Upper lobe of right lung (tissue), 1 donor: ENCODE data around the gene CCNK. TPM values are rescaled to one million over a fixed set of nuclear protein-coding genes. Genes with fewer than 3 reads are reported as not detected.

Source experiments
- ATAC-seq: fragments of 200-7000 bp; cut with Tn5 transposase; one replicate; pipeline ENCODE4 v1.9.1; 2020; ENCODE audit warnings: mild to moderate bottlenecking, moderate library complexity
- DNase-seq: peaks from one replicate; pipeline ENCODE4 v3.0.0-alpha.2; 2020
- H3K27ac ChIP-seq: fragments of 200-600 bp; one replicate; pipeline ENCODE4 v1.8.0; 2022
- H3K27me3 ChIP-seq: fragments of 200-600 bp; one replicate; pipeline ENCODE4 v1.8.0; 2022; ENCODE audit warnings: mild to moderate bottlenecking
- H3K36me3 ChIP-seq: fragments of 200-600 bp; one replicate; pipeline ENCODE4 v1.8.0; 2022
- H3K4me1 ChIP-seq: fragments of 200-600 bp; one replicate; pipeline ENCODE4 v1.8.0; 2022
- H3K4me3 ChIP-seq: fragments of 200-600 bp; one replicate; pipeline ENCODE4 v1.8.0; 2022; ENCODE audit warnings: mild to moderate bottlenecking
- H3K9me3 ChIP-seq: fragments of 200-600 bp; one replicate; pipeline ENCODE4 v1.8.0; 2022
- intact Hi-C: fragments of 100-400 bp; cut with DNase I; formaldehyde crosslinking; loops from one replicate; pipeline ENCODE4 v1.11.0; 2022
- total RNA-seq: library from RNA; stranded (reverse); fragmentation: NEBNext Ultra II Directional; extraction: Animal tissue kit (Norgen Biotek cat#: 25700); gene quantifications from one replicate; pipeline ENCODE4 v1.2.1, GENCODE V29; 2021
- TF ChIP-seq, protein P1 (sequence below): fragments of 200-600 bp; IDR thresholded peaks from one replicate; pipeline ENCODE4 v1.8.0; 2022; ENCODE audit warnings: antibody characterized with exemption
- donor health status: DM: no; HTN: yes; CAD: no; lungs with severe emphysema.

The CCNK gene
- total RNA-seq, 1 donor from 2014 or later = 48.7 TPM

DNA sequence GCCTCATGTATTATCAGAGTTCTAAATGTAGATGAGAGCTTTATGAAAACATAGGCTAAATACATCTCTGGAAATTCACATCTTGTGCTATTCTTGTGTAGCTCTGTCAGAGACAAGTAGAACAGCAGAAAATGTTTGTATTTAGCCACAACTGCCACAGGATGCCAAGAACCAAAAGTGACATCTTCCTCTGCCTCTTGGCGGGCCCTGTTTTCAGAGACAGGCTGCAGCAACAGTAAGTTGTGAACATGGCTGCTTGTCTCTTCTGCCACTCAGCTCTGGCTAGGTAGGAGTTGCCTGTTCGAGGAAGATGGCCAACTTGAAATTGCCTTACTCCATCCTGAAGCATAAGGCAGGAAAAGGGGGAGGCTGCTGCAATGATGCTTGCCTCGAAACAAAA lies 30.9 kb upstream of the CCNK start:
- Histone ChIP-seq H3K4me3 (no peak overlapping the region), H3K36me3 (peaks cover 91% of the 10 kb centered on the region)
- ATAC-seq = no peak

DNA sequence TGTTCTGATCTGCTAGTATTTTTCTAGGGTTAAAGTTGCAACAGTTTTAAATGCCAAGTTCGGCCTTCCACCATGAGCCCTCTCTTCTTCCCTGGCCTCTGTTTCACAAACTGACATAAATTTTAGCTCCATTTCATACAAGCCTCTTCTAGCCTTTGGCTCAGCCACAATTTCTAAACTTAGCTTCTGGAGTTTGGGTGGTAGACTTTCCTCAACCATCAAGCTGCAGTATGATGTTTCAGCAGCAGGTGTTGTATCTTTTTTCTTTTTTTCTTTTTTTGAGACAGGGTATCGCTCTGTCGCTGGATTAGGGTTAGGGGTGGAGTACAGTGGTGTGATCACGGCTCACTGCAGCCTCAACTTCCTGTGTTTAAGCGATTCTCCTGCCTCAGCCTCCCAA lies 30.0 kb upstream of the CCNK start:
- intact Hi-C loops = no loop called here
- no peak for ATAC-seq

More for the DNA sequence above, 30.9 kb upstream of the CCNK start:
- no peaks in the 10 kb centered on the region for H3K4me1 ChIP-seq
- no peaks in the 10 kb centered on the region for H3K27me3 ChIP-seq
- TF ChIP-seq, protein P1, sequence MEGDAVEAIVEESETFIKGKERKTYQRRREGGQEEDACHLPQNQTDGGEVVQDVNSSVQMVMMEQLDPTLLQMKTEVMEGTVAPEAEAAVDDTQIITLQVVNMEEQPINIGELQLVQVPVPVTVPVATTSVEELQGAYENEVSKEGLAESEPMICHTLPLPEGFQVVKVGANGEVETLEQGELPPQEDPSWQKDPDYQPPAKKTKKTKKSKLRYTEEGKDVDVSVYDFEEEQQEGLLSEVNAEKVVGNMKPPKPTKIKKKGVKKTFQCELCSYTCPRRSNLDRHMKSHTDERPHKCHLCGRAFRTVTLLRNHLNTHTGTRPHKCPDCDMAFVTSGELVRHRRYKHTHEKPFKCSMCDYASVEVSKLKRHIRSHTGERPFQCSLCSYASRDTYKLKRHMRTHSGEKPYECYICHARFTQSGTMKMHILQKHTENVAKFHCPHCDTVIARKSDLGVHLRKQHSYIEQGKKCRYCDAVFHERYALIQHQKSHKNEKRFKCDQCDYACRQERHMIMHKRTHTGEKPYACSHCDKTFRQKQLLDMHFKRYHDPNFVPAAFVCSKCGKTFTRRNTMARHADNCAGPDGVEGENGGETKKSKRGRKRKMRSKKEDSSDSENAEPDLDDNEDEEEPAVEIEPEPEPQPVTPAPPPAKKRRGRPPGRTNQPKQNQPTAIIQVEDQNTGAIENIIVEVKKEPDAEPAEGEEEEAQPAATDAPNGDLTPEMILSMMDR = no peak
- intact Hi-C loops = no loop called here
- no peaks in the 10 kb centered on the region for H3K9me3 ChIP-seq
- H3K27ac ChIP-seq = no peak overlapping the region
- no peak for DNase-seq

DNA sequence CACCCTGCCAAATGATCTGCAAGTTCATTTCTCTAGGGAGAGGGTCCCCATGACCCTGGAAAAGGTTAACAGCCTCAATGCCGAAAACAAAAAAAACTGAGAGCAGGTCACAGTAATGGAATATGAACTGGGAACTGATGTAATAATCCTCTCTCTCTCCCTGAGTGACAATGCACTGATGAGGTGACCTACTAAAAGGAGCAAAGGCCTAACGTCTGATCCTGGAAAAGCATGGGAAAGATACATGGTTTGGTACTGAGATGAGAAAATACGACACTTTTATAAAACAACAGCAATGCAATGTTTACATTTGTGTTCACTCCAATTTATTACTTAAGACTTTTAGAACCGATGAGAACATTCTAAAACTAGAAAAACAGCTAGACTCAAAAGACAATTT lies 28.2 kb upstream of the CCNK start:
- H3K4me3 ChIP-seq = no peak overlapping the region
- H3K27ac ChIP-seq = no peak overlapping the region
- H3K9me3 ChIP-seq = no peaks in the 10 kb centered on the region
- no peak for DNase-seq
- intact Hi-C loops = no loop called here
- peaks cover 95% of the 10 kb centered on the region for H3K36me3 ChIP-seq
- no peaks in the 10 kb centered on the region for H3K4me1 ChIP-seq
- no peaks in the 10 kb centered on the region for H3K27me3 ChIP-seq
- TF ChIP-seq, protein P1 = no peak
- ATAC-seq = no peak

More for the DNA sequence above, 30.0 kb upstream of the CCNK start:
- Histone ChIP-seq H3K4me3 (no peak overlapping the region), H3K36me3 (peaks cover 95% of the 10 kb centered on the region), H3K4me1 (no peaks in the 10 kb centered on the region), H3K9me3 (no peaks in the 10 kb centered on the region), H3K27me3 (no peaks in the 10 kb centered on the region), H3K27ac (no peak overlapping the region)
- TF ChIP-seq, protein P1 = no peak
- no peak for DNase-seq

DNA sequence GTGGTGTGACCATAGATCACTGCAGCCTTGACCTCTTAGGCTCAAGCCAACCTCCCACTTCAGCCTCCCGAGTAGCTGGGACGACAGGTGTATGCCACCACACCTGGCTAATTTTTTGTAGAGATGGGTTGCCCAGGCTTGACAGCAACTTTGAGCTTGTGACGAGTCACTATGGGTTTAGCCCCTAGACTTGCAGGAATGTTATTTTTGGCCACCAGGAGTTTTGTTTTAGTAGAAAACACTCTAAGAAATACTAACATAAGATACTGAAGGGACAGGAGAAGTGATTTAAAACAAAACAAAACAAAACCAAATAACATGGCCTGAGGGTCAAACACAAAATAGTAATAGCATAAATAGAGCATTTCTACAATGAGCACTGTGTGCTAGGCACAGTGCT lies 27.0 kb upstream of the CCNK start:
- Histone ChIP-seq H3K36me3 (peaks cover 95% of the 10 kb centered on the region), H3K9me3 (no peaks in the 10 kb centered on the region), H3K4me3 (no peak overlapping the region), H3K4me1 (no peaks in the 10 kb centered on the region), H3K27ac (no peak overlapping the region), H3K27me3 (no peaks in the 10 kb centered on the region)
- DNase-seq (no peak), ATAC-seq (no peak)
- TF ChIP-seq, protein P1 = no peak
- intact Hi-C loops = no loop called here

DNA sequence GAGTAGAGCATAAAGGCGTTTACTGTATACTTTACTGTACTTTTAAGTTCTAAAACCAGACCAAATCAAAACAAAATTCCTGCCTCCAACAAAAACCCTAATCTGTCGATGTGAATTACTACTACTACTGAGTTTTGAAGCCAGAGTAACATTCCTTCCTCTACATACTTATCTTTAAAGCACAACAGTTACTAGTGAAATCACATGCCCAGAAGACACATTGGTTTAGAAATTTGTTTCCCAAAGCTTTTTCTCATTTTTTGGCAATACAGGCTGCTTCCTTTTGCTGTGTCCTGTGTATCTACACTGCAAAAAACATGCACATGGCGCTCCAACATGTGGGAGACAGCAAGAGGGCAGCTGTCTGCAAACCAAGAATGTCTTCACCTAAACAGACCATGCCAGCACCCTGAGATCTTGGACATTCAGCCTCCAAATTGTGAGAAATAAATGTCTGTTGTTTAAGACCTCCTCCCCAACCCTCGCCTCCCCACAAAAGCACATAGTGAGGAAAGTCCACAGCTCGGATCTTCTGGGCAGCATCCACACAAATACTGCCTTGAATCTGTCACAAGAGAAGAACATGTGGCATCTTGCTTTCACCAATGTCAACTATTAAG lies 21.6 kb upstream of the CCNK start:
- H3K27ac ChIP-seq = no peak overlapping the region
- H3K27me3 ChIP-seq = no peaks in the 10 kb centered on the region
- no peak for ATAC-seq
- H3K9me3 ChIP-seq = no peaks in the 10 kb centered on the region
- no peak overlapping the region for H3K4me3 ChIP-seq
- intact Hi-C loops = no loop called here
- H3K36me3 ChIP-seq = peaks cover 96% of the 10 kb centered on the region
- TF ChIP-seq, protein P1 = no peak
- no peak for DNase-seq
- no peaks in the 10 kb centered on the region for H3K4me1 ChIP-seq

DNA sequence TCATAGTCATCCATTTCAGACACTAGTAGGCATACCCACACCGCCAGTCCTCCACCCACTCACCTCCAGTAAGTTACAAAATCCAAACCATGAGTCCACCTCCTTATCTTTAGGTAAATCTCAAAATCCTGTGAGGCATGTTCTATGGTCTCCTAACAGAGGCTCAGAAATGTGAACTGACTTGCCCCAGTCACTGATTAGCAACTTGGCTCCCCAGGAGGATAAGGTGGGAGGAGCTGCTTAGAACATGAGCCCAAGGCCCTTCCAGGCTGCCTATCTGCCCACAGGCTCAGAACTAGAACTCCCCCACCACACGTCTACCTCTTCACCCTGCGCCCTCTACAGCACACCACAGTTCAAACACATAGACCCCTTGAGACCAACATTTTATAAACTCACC lies 20.4 kb upstream of the CCNK start:
- no peak overlapping the region for H3K4me3 ChIP-seq
- ATAC-seq = no peak
- no peak for DNase-seq
- H3K27ac ChIP-seq = no peak overlapping the region
- H3K9me3 ChIP-seq = no peaks in the 10 kb centered on the region
- intact Hi-C loops = no loop called here
- H3K36me3 ChIP-seq = peaks cover 96% of the 10 kb centered on the region
- no peaks in the 10 kb centered on the region for H3K4me1 ChIP-seq
- TF ChIP-seq, protein P1 = no peak
- H3K27me3 ChIP-seq = no peaks in the 10 kb centered on the region
